Measurements from ENCODE around the gene EPHB6.

The EPHB6 gene

GRCh38 chr7:142910031-142910433 is 55.2 kb downstream of the EPHB6 start:
- no peak for TF ChIP-seq CTCF (IDR thresholded peaks at IDR 0.05; ENCODE audit: low read length, missing control alignments)
- no peak for DNase-seq (ENCODE audit: low read depth)

GRCh38 chr7:142910481-142910880 is 55.6 kb downstream of the EPHB6 start:
- H3K4me3 ChIP-seq (replicated peaks; ENCODE audit: low read depth, low read length), result no peak overlapping the region
- no peak for DNase-seq (ENCODE audit: low read depth)
- no peak for TF ChIP-seq CTCF (IDR thresholded peaks at IDR 0.05; ENCODE audit: low read length, missing control alignments)

More at GRCh38 chr7:142910031-142910433, 55.2 kb downstream of the EPHB6 start:
- H3K4me3 ChIP-seq (replicated peaks; ENCODE audit: low read depth, low read length), result no peak overlapping the region

- no peak for DNase-seq (ENCODE audit: low read depth)
- TF ChIP-seq CTCF (IDR thresholded peaks at IDR 0.05; ENCODE audit: low read length, missing control alignments), result no peak
- H3K4me3 ChIP-seq (replicated peaks; ENCODE audit: low read depth, low read length), result no peak overlapping the region
These were observed 58.2 kb downstream of the EPHB6 start for GRCh38 chr7:142913051-142913450.

- no peak overlapping the region for H3K4me3 ChIP-seq (replicated peaks; ENCODE audit: low read depth, low read length)
- TF ChIP-seq CTCF (IDR thresholded peaks at IDR 0.05; ENCODE audit: low read length, missing control alignments), result no peak
- DNase-seq (ENCODE audit: low read depth), result no peak
These were observed 58.7 kb downstream of the EPHB6 start for GRCh38 chr7:142913566-142913965.

GRCh38 chr7:142914121-142914520 is 59.2 kb downstream of the EPHB6 start:
- H3K4me3 ChIP-seq (replicated peaks; ENCODE audit: low read depth, low read length), result no peak overlapping the region
- no peak for TF ChIP-seq CTCF (IDR thresholded peaks at IDR 0.05; ENCODE audit: low read length, missing control alignments)
- DNase-seq (ENCODE audit: low read depth), result no peak

GRCh38 chr7:142915315-142915714 is 60.4 kb downstream of the EPHB6 start:
- DNase-seq (ENCODE audit: low read depth), result no peak
- no peak for TF ChIP-seq CTCF (IDR thresholded peaks at IDR 0.05; ENCODE audit: low read length, missing control alignments)
- H3K4me3 ChIP-seq (replicated peaks; ENCODE audit: low read depth, low read length), result no peak overlapping the region

GRCh38 chr7:142916508-142916907 is 61.6 kb downstream of the EPHB6 start:
- no peak for TF ChIP-seq CTCF (IDR thresholded peaks at IDR 0.05; ENCODE audit: low read length, missing control alignments)
- no peak overlapping the region for H3K4me3 ChIP-seq (replicated peaks; ENCODE audit: low read depth, low read length)
- DNase-seq (ENCODE audit: low read depth), result no peak
